ENCODE data around the gene SLC40A1.
"Not testable (repeated sequence)": the region's sequence is repeated elsewhere in the genome, so short reads cannot be mapped to it uniquely, and the experiment has no call there.

SLC40A1 gene

DNA sequence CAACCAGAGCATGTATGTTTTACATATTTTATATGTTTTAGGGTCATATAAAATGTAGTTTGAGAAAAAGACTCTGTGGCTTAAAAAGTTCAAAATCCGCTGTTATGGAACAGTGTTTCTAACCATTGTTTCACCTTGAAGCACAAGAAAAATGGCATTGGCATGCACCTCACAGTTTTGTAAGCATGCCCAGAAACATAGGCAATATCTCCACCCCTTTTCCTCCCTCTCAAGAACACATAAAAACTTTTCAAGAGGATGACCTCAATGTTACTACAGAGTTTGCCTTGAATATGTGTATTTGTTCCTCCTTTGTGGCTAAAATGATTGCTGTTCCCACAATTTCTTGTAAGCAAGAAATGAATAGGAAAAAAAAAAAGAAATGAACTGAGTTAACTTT lies 29.3 kb upstream of the SLC40A1 start:
- no peak for TF ChIP-seq CTCF (IDR thresholded peaks at IDR 0.05; ENCODE audit: extremely low read depth, missing control alignments)

GRCh38 chr2:189609423-189609816 lies 28.8 kb upstream of the SLC40A1 start:
- no peak for TF ChIP-seq CTCF (IDR thresholded peaks at IDR 0.05; ENCODE audit: extremely low read depth, missing control alignments)
- DNase-seq (ENCODE audit: low spot score), result no peak

More for the DNA sequence above, 29.3 kb upstream of the SLC40A1 start:
- DNase-seq (ENCODE audit: low spot score), result no peak

DNA sequence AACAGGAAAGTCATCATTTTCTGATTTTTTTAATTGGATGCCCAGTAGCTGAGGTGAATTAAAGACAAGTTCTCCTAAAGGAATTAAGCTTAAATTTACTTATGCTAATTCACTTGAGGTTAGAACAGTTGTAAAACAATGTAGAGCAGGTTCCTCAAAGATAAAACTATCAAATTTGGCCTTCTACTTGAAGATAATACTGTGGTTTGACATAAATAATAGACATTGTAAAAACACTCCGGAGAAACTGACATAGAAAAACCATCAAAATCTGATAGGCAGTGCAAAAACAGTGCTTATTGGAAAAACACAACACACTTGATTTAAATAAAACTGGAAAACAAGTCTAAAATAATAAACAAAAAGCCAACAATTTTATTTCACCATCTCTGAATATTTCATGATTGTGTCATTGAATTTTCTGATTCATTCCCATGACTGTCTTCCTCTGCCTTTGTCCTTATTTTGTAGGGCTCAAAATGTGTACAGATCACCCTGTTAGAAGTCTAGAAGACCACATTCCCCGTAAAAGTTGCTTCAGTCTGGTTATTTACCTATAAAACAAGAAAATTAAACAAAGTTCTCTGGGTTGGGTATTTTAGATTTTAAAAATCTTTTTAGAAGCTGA lies 28.3 kb upstream of the SLC40A1 start:
- no peak for DNase-seq (ENCODE audit: low spot score)
- no peak for TF ChIP-seq CTCF (IDR thresholded peaks at IDR 0.05; ENCODE audit: extremely low read depth, missing control alignments)

GRCh38 chr2:189608170-189608569 lies 27.6 kb upstream of the SLC40A1 start:
- DNase-seq (ENCODE audit: low spot score), result no peak
- no peak for TF ChIP-seq CTCF (IDR thresholded peaks at IDR 0.05; ENCODE audit: extremely low read depth, missing control alignments)

- DNase-seq (ENCODE audit: low spot score), result no peak
- no peak for TF ChIP-seq CTCF (IDR thresholded peaks at IDR 0.05; ENCODE audit: extremely low read depth, missing control alignments)
These were observed 21.6 kb upstream of the SLC40A1 start for GRCh38 chr2:189602233-189602632.

GRCh38 chr2:189601652-189602051 lies 21.1 kb upstream of the SLC40A1 start:
- DNase-seq (ENCODE audit: low spot score), result not testable (repeated sequence)

- no peak for DNase-seq (ENCODE audit: low spot score)
- no peak for TF ChIP-seq CTCF (IDR thresholded peaks at IDR 0.05; ENCODE audit: extremely low read depth, missing control alignments)
These were observed 20.5 kb upstream of the SLC40A1 start for GRCh38 chr2:189601043-189601442.

GRCh38 chr2:189599245-189599644 lies 18.7 kb upstream of the SLC40A1 start:
- TF ChIP-seq CTCF (IDR thresholded peaks at IDR 0.05; ENCODE audit: extremely low read depth, missing control alignments), result no peak
- no peak for DNase-seq (ENCODE audit: low spot score)

Measured in GM20000 (cell line).